ENCODE data around the gene MARCKSL1. TPM values are rescaled to one million over a fixed set of nuclear protein-coding genes. Genes with fewer than 3 reads are reported as not detected.
A peak's percentile ranks its signal among the peaks of the same experiment; 100 is the strongest.

MARCKSL1 gene
- total and polyA plus RNA-seq, 2 of the 8 experiments (the other 6 are each of a cell fraction or from before 2014, with no cell fraction given): 536 to 558 TPM

DNA sequence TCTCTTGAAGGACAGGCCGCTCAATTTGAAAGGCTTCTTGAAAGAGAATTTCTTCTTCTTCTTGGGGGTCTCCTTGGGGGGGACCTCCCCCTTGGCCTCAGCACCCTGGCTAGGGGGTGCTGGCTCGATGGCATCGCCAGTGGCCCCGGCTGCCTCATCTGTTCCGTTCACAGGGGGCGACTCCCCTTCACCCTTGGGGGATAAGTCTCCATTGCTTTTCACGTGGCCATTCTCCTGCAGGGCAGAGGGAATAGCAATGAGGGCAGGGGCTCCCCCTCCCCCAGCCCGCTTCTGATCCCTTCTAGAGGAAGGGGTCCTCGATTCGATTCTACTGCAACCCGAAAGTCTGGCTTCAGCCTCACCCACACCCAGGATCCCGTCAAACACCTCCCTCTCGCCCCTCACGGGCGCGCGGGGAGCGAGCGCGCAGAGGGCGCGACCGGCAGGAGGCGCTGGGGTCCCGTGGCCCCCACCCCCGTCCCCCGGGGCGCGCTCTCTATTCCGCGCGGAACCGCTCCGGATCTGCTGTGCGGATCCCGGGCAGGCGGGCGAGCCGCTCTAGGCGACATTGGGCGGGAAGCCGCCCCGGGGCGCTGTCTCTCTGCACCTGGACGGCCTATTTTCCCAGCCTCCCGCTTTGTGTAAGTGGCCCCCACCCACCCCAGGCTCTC is 1.0 kb downstream of the MARCKSL1 start (continued):
- peak; percentile 15 to 84; a peak in 1 of 4 replicates for TF ChIP-seq HDAC2 (IDR thresholded peaks at IDR 0.05; ENCODE audit: borderline replicate concordance in 1 of 2, low read depth in 2 of 2, low read length in 2 of 2)
- no peak for TF ChIP-seq SRF (IDR thresholded peaks at IDR 0.05; ENCODE audit: low read depth, low read length)
- TF ChIP-seq KDM1A (IDR thresholded peaks at IDR 0.05; ENCODE audit: borderline replicate concordance, low read length): no peak
- no peak for TF ChIP-seq TCF12 (IDR thresholded peaks at IDR 0.05; ENCODE audit: low read depth, low read length)
- no peak for TF ChIP-seq CEBPB (IDR thresholded peaks at IDR 0.05; ENCODE audit: low read depth, low read length)
- no peak for TF ChIP-seq RXRA (IDR thresholded peaks at IDR 0.05; ENCODE audit: insufficient read depth, low read depth, low read length)
- TF ChIP-seq RAD21 (IDR thresholded peaks at IDR 0.05 in 1 of 2, conservative IDR thresholded peaks at IDR 0.05 in 1 of 2; ENCODE audit: low read depth in 2 of 2, low read length in 2 of 2): peak; percentile 0 to 20; a peak in 1 of 4 replicates
- TF ChIP-seq RBBP5 (IDR thresholded peaks at IDR 0.05; ENCODE audit: borderline replicate concordance, low read depth, low read length): no peak
- TF ChIP-seq NRF1 (IDR thresholded peaks at IDR 0.05; ENCODE audit: low read depth, low read length): no peak
- TF ChIP-seq, protein P1, sequence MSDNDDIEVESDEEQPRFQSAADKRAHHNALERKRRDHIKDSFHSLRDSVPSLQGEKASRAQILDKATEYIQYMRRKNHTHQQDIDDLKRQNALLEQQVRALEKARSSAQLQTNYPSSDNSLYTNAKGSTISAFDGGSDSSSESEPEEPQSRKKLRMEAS (IDR thresholded peaks at IDR 0.05): peak; percentile 27; the same call in 1 of the 2 replicates
- TF ChIP-seq MAFK (IDR thresholded peaks at IDR 0.05; ENCODE audit: low read depth, low read length): no peak
- TF ChIP-seq KDM5A (IDR thresholded peaks at IDR 0.05; ENCODE audit: low read length): no peak
- TF ChIP-seq NANOG (IDR thresholded peaks at IDR 0.05; ENCODE audit: insufficient read depth, low read depth, low read length, poor library complexity, severe bottlenecking): no peak
- no peak for TF ChIP-seq SP1 (IDR thresholded peaks at IDR 0.05; ENCODE audit: low read depth, low read length)
- no peak for TF ChIP-seq EGR1 (IDR thresholded peaks at IDR 0.05; ENCODE audit: borderline replicate concordance, low read depth, low read length)
- TF ChIP-seq SP4 (IDR thresholded peaks at IDR 0.05; ENCODE audit: low read length): no peak
- no peak for TF ChIP-seq BRCA1 (IDR thresholded peaks at IDR 0.05; ENCODE audit: low read depth, low read length)
- no peak for TF ChIP-seq ASH2L (IDR thresholded peaks at IDR 0.05; ENCODE audit: low read length)
- TF ChIP-seq CBX5 (IDR thresholded peaks at IDR 0.05; ENCODE audit: low read depth, low read length): no peak
- no peak for TF ChIP-seq ZNF274 (IDR thresholded peaks at IDR 0.05; ENCODE audit: borderline replicate concordance, extremely low read depth, low read length)
- TF ChIP-seq SP2 (IDR thresholded peaks at IDR 0.05; ENCODE audit: low read length): no peak
- TF ChIP-seq SIX5 (IDR thresholded peaks at IDR 0.05; ENCODE audit: low read depth, low read length): no peak
- no peak; the same call in 1 of the 2 replicates for TF ChIP-seq TBP (IDR thresholded peaks at IDR 0.05; ENCODE audit: low read depth, low read length)
- no peak for TF ChIP-seq KDM4A (IDR thresholded peaks at IDR 0.05; ENCODE audit: low read depth, low read length, severe bottlenecking)

All from H1 (cell line).